ENCODE data around the gene CNOT6. TPM values are rescaled to one million over a fixed set of nuclear protein-coding genes. Genes with fewer than 3 reads are reported as not detected.

Gene CNOT6
- total RNA-seq, 1 donor from 2014 or later: 21.7 TPM

- no peak overlapping the region for H3K4me3 ChIP-seq
- no peak overlapping the region for H3K27ac ChIP-seq
- ATAC-seq (no peak), DNase-seq (no peak)
- peaks cover 19% of the 10 kb centered on the region for H3K36me3 ChIP-seq
- no peak for TF ChIP-seq CTCF (IDR thresholded peaks at IDR 0.05)
- H3K4me1 ChIP-seq: no peaks in the 10 kb centered on the region
- no peaks in the 10 kb centered on the region for H3K9me3 ChIP-seq
- intact Hi-C loops (cut with DNase I): no loop called here
- H3K27me3 ChIP-seq: no peaks in the 10 kb centered on the region
Observed at GRCh38 chr5:180535573-180535972, 41.4 kb downstream of the CNOT6 start.

DNA sequence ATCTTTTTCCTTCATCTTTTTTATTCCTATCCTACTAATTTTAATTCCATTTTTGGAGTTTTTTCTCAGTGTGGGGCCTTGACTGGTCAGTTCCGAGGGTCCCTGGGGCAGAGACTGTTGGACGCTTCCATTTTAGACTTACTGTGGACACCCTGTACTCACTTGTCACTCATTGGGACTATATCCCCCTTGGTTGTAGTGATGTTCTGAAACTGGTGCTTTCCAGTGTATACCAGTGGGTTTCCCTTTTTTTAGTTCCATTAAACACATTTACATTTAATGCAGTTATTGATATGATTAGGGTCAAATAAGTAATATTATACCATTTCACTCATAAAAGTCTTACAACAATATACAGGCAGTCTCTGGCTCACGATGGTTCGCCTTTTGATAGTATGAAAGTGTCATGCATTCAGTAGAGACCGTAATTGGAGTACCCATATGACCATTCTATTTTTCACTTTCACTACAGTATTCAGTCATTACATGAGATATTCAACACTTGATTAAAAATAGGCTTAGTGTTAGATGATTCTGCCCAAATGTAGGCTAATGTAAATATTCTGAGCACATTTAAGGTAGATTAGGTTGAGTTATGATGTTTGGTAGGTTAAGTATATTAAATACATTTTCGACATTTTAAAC lies 46.0 kb downstream of the CNOT6 start:
- no peaks in the 10 kb centered on the region for H3K9me3 ChIP-seq
- H3K4me1 ChIP-seq: no peaks in the 10 kb centered on the region
- no peaks in the 10 kb centered on the region for H3K27me3 ChIP-seq
- no peak overlapping the region for H3K27ac ChIP-seq
- no peak for ATAC-seq
- DNase-seq: no peak
- TF ChIP-seq CTCF (IDR thresholded peaks at IDR 0.05): no peak
- intact Hi-C loops (cut with DNase I): no loop called here
- peaks cover 5% of the 10 kb centered on the region for H3K36me3 ChIP-seq
- no peak overlapping the region for H3K4me3 ChIP-seq

DNA sequence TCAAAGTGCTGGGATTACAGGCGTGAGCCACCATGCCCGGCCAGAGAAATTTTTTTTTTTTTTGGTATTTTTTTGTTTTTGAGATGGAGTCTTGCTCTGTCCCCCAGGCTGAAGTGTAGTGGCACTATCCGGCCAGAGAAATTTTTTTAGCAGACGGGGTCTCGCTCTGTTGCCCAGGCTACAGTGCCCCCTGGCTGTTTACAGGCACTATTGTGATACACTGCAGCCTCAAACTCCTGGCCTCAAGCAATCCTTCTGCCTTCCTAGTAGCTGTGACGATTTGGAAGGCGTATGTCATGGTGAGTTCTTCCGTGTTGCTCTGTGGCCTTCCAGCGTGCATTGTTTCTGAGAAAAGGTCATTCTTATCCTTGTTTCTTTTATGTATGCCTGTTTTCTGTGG lies 47.5 kb downstream of the CNOT6 start:
- no peaks in the 10 kb centered on the region for H3K27me3 ChIP-seq
- DNase-seq (no peak), ATAC-seq (no peak)
- H3K36me3 ChIP-seq: peaks cover 5% of the 10 kb centered on the region
- intact Hi-C loops (cut with DNase I): no loop called here
- no peak overlapping the region for H3K4me3 ChIP-seq
- no peaks in the 10 kb centered on the region for H3K4me1 ChIP-seq
- TF ChIP-seq CTCF (IDR thresholded peaks at IDR 0.05): no peak
- H3K9me3 ChIP-seq: no peaks in the 10 kb centered on the region
- no peak overlapping the region for H3K27ac ChIP-seq

GRCh38 chr5:180545248-180545647 lies 51.1 kb downstream of the CNOT6 start:
- intact Hi-C loops (cut with DNase I): no loop called here

DNA sequence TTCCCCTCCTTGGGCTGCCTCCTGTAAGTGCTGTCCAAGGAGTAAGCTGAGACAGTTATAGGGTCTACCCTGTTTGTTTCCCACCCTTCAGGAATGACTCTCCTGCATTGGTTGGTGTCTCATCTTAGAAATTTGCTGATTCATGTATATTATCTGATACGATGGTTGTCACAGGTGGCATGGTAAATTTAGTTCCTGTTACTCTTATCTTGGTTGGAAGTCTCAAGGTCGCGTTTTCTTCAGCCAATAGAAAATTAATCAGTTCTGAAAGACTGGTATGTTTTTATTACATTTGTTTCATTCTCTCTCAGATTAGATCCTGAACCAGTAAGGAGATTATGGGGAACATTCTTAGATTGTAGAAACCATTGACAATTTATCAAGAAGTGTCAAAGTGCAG lies 54.4 kb downstream of the CNOT6 start:
- Histone ChIP-seq H3K27me3 (no peaks in the 10 kb centered on the region), H3K36me3 (peaks cover 24% of the 10 kb centered on the region), H3K4me1 (no peaks in the 10 kb centered on the region), H3K27ac (no peak overlapping the region), H3K9me3 (no peaks in the 10 kb centered on the region), H3K4me3 (no peak overlapping the region)
- ATAC-seq: no peak
- no peak for TF ChIP-seq CTCF (IDR thresholded peaks at IDR 0.05)
- no peak for DNase-seq
- intact Hi-C loops (cut with DNase I): no loop called here

More at GRCh38 chr5:180545248-180545647, 51.1 kb downstream of the CNOT6 start:
- DNase-seq (no peak), ATAC-seq (no peak)
- no peak for TF ChIP-seq CTCF (IDR thresholded peaks at IDR 0.05)
- H3K27me3 ChIP-seq: no peaks in the 10 kb centered on the region
- no peak overlapping the region for H3K27ac ChIP-seq
- H3K4me3 ChIP-seq: no peak overlapping the region
- H3K4me1 ChIP-seq: no peaks in the 10 kb centered on the region
- H3K36me3 ChIP-seq: peaks cover 10% of the 10 kb centered on the region
- H3K9me3 ChIP-seq: no peaks in the 10 kb centered on the region

GRCh38 chr5:180553530-180553929 lies 59.4 kb downstream of the CNOT6 start:
- Histone ChIP-seq H3K27me3 (no peaks in the 10 kb centered on the region), H3K9me3 (no peaks in the 10 kb centered on the region), H3K4me3 (no peak overlapping the region), H3K36me3 (peaks cover 39% of the 10 kb centered on the region), H3K4me1 (no peaks in the 10 kb centered on the region), H3K27ac (no peak overlapping the region)
- no peak for DNase-seq
- ATAC-seq: no peak
- intact Hi-C loops (cut with DNase I): no loop called here
- no peak for TF ChIP-seq CTCF (IDR thresholded peaks at IDR 0.05)

Data from upper lobe of right lung (tissue), 1 donor.